Spleen (tissue), 7 donors: ENCODE data around the gene CXCL3.

Source experiments
- CTCF ChIP-seq, 11 experiments: fragments of 200-600 bp in 7 of 11; fragments of 450-650 bp in 4 of 11; sonication (generic) in 4 of 11; IDR thresholded peaks in 8 of 11; conservative IDR thresholded peaks in 3 of 11; 1 replicate in 7 of 11; 2 replicates in 4 of 11; pipeline versions ENCODE4 v1.4.0 to v1.8.0; 2016 to 2021; ENCODE audit warnings: antibody characterized with exemption in 11 of 11, inconsistent platforms in 4 of 11, mild to moderate bottlenecking in 1 of 11
- POLR2AphosphoS5 ChIP-seq, 3 donors: sonication (generic); formaldehyde crosslinking; IDR thresholded peaks; one replicate each; pipeline ENCODE4 v1.5.1; 2017; ENCODE audit warnings: antibody characterized with exemption in 3 of 3
- donor health status: DM: no; HTN: no; CAD: no; lungs with moderate emphysema.
- donor health status: DM: no; HTN: no; CAD: no.
- donor health status: DM: no; HTN: no; CAD: no.

- TF ChIP-seq POLR2AphosphoS5 (IDR thresholded peaks at IDR 0.05) (no peak), CTCF (IDR thresholded peaks at IDR 0.05 in 8 of 11, conservative IDR thresholded peaks at IDR 0.05 in 3 of 11) (no peak)
Measured at GRCh38 chr4:74015126-74015780, 23.2 kb downstream of the CXCL3 start.
